ENCODE results near the gene SBF1.

DNA sequence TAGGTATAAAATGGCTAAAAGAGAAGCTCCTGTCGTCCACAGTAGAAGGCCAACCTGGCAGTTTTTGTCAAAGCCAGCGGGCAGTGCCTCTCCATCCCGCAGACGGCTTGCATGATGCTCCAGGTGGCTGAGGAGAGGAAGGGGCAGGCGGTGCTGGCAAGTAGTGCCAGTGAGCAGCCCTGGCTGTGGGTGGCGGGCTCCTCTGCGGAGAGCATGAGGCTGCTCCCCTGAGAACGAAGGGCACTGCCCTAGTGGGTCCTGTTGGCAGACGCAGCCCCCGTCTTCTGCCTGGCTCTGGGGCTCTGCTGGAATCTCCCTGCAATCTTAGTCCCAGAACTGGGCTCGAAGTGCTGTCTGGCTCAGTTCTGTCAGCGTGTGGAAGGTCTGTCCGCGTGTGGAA lies 50.9 kb downstream of the SBF1 start:
- TF ChIP-seq, protein P1, sequence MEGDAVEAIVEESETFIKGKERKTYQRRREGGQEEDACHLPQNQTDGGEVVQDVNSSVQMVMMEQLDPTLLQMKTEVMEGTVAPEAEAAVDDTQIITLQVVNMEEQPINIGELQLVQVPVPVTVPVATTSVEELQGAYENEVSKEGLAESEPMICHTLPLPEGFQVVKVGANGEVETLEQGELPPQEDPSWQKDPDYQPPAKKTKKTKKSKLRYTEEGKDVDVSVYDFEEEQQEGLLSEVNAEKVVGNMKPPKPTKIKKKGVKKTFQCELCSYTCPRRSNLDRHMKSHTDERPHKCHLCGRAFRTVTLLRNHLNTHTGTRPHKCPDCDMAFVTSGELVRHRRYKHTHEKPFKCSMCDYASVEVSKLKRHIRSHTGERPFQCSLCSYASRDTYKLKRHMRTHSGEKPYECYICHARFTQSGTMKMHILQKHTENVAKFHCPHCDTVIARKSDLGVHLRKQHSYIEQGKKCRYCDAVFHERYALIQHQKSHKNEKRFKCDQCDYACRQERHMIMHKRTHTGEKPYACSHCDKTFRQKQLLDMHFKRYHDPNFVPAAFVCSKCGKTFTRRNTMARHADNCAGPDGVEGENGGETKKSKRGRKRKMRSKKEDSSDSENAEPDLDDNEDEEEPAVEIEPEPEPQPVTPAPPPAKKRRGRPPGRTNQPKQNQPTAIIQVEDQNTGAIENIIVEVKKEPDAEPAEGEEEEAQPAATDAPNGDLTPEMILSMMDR (IDR thresholded peaks at IDR 0.05) = no peak
- TF ChIP-seq ZFX (IDR thresholded peaks at IDR 0.05; ENCODE audit: borderline replicate concordance) = no peak

All from 22Rv1 (cell line).